ENCODE measurements around the gene ERVFRD-1. TPM values are rescaled to one million over a fixed set of nuclear protein-coding genes. Genes with fewer than 3 reads are reported as not detected.

The ERVFRD-1 gene
- total and polyA plus RNA-seq, 2 of the 13 experiments (the other 11 are each of a cell fraction or from before 2014, with no cell fraction given), result not detected

- TF ChIP-seq E2F5 (CRISPR knock-in tag; conservative IDR thresholded peaks at IDR 0.05) (no peak), DRAP1 (CRISPR knock-in tag; IDR thresholded peaks at IDR 0.05) (peak; percentile 21; the same call in 1 of the 2 replicates), ZNF224 (CRISPR knock-in tag; IDR thresholded peaks at IDR 0.05) (no peak), HINFP (CRISPR knock-in tag; IDR thresholded peaks at IDR 0.05; ENCODE audit: low read depth) (no peak), ZFP62 (CRISPR knock-in tag; IDR thresholded peaks at IDR 0.05) (no peak), ZNF317 (CRISPR knock-in tag; IDR thresholded peaks at IDR 0.05) (no peak), ARID2 (CRISPR knock-in tag; IDR thresholded peaks at IDR 0.05; ENCODE audit: borderline replicate concordance) (peak; percentile 15; the same call in 1 of the 2 replicates), MAFG (CRISPR knock-in tag; IDR thresholded peaks at IDR 0.05) (no peak), SNAPC2 (CRISPR knock-in tag; IDR thresholded peaks at IDR 0.05) (no peak), HNF1B (CRISPR knock-in tag; IDR thresholded peaks at IDR 0.05) (peak; percentile 82; the same call in 1 of the 2 replicates), ZNF501 (CRISPR knock-in tag; IDR thresholded peaks at IDR 0.05) (peak; percentile 50; the same call in 1 of the 2 replicates), ZNF329 (CRISPR knock-in tag; IDR thresholded peaks at IDR 0.05; ENCODE audit: low read depth) (0 out of 2 replicates have a peak, but pooled peaks have one; percentile 2), BORCS8-MEF2B (CRISPR knock-in tag; IDR thresholded peaks at IDR 0.05) (no peak), TRAFD1 (CRISPR knock-in tag; IDR thresholded peaks at IDR 0.05; ENCODE audit: borderline replicate concordance) (no peak), ZBTB43 (CRISPR knock-in tag; conservative IDR thresholded peaks at IDR 0.05) (no peak), RXRB (CRISPR knock-in tag; IDR thresholded peaks at IDR 0.05; ENCODE audit: borderline replicate concordance) (peak; percentile 31; the same call in 1 of the 2 replicates), ZBTB3 (CRISPR knock-in tag; IDR thresholded peaks at IDR 0.05; ENCODE audit: borderline replicate concordance, low read depth) (0 out of 2 replicates have a peak, but pooled peaks have one; percentile 46), PBX3 (CRISPR knock-in tag; IDR thresholded peaks at IDR 0.05; ENCODE audit: borderline replicate concordance) (no peak), AKAP8 (CRISPR knock-in tag; IDR thresholded peaks at IDR 0.05) (no peak), TGIF2 (CRISPR knock-in tag; IDR thresholded peaks at IDR 0.05) (0 out of 2 replicates have a peak, but pooled peaks have one; percentile 59), PCBP2 (optimal IDR thresholded peaks at IDR 0.05; ENCODE audit: low read depth, low read length, poor library complexity, severe bottlenecking) (no peak)
Observed at GRCh38 chr6:11094411-11094851, 17.1 kb downstream of the ERVFRD-1 start (continued).

Data from HepG2 (cell line).